GM12873 (cell line): ENCODE data around the gene TMEM192.

Experiments
- CTCF ChIP-seq: IDR thresholded peaks from 2 replicates; pipeline ENCODE4 v1.5.1; 2012; ENCODE audit warnings: low read depth, mild to moderate bottlenecking, moderate library complexity, low read length, control low read depth; ENCODE audit not compliant: insufficient read depth; ENCODE audit errors: missing control alignments

TMEM192 gene

GRCh38 chr4:165115301-165115700, 2.6 kb upstream of the TMEM192 start:
- TF ChIP-seq CTCF: no peak

DNA sequence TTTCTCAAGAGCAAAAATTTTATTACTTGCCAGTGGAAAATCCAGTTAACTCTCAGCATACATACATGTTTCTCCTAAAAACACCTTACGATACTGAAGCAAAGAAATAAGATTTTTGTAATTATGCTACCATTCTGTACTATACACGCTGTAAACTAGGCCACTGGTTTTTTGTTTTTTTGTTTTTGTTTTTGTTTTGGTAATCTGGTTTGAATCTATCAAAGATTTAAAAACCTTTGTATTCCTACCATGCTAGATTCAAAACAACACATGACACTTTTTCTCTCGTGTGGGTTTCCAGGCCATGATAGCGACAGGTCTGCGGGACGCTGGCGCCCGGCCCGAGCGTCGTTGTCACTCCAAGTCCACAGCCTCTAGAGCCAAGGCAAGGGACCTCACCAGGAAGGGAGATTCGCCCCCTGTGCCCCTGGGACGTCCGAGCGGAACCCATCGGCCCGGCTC, 723 bp downstream of the TMEM192 start:
- no peak for TF ChIP-seq CTCF

- TF ChIP-seq CTCF: no peak
These were observed 6.1 kb downstream of the TMEM192 start for GRCh38 chr4:165106518-165106917.

- TF ChIP-seq CTCF: no peak
These were observed 11.0 kb downstream of the TMEM192 start for GRCh38 chr4:165101641-165102040.

DNA sequence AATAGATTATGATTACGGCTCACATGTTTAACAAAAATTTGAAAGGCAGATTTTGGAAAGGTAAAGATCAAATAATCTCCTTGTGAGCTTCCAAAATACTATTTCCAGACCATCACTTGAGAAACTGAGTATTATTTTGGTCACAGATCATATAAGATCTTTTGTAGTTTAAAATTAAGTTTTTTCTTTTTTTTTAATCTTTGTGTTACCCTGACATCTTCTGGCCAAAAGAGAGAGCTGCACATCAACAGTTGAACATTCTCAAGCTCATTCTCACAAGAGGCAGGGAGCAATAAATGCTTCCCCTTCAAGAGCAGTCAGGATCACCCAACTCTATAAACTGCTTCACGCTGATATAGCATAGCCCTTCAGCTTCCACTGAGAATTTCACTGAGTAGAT, 15.9 kb downstream of the TMEM192 start:
- TF ChIP-seq CTCF: peak; percentile 47

DNA sequence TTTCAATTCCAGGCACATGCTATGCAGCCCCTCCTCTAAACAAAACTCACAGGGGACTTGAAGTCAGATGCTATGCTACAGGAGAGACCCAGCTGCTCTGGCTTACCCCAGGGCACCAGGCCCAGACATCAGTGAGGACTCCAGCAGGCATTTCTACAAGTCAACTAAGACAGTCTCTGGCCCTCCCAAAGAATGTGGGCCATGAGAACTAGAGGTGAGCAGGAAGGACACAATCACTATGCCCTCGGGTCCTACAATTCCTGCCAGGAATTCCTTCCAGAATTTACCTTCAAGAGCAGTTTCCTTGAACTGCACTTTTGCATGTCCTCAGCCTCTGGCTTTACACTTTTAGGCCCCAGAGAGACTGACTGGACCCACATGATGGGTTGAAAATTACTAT, 17.4 kb downstream of the TMEM192 start:
- TF ChIP-seq CTCF: no peak

DNA sequence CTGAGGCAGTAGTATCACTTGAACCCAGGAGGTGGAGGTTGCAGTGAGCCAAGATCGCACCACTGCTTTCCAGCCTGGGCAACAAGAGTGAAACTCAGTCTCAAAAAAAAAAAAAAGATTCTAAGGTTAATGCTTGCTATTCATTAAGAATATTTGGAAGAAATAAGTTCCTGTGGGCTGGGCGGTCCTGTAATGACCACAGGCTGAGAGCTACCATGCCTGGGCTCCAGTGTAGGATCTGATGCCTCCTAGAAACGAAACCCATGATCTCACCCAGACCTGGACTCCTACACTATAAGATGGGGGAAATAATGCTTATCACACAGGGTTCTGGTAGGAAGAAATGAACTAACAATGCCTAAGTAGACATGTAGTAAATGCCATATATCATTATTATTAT, 17.8 kb downstream of the TMEM192 start:
- TF ChIP-seq CTCF: no peak

- TF ChIP-seq CTCF: no peak
These were observed 24.3 kb downstream of the TMEM192 start for GRCh38 chr4:165088366-165088765.
